KBM-7 (cell line): ENCODE data around the gene PCDHB5.
"Not testable (repeated sequence)": the region's sequence is repeated elsewhere in the genome, so short reads cannot be mapped to it uniquely, and the experiment has no call there.

ENCODE experiments used
- DNase-seq: peaks from one replicate; pipeline ENCODE4 v3.0.0-alpha.2; 2015
- in situ Hi-C: fragments of 300-500 bp; cut with MboI; formaldehyde crosslinking; loops from 2 replicates; pipeline ENCODE4 v1.14.3; 2020; ENCODE audit warnings: low sequenced_read_pairs, low pct_unique_long_range_greater_than_20kb, mixed read lengths

PCDHB5 gene

GRCh38 chr5:141135030-141135717 lies at the start of gene PCDHB5:
Gene PCDHB5 (plus strand): TSS chr5:141135206. CDS start chr5:141135435, 229 bp downstream.
- in situ Hi-C loops: no loop called here
- peak; percentile 76 for DNase-seq

- in situ Hi-C loops: no loop called here
Measured at GRCh38 chr5:141094481-141095262, 40.3 kb upstream of the PCDHB5 start, which contains the start of gene PCDHB2. Gene PCDHB2 (plus strand): TSS chr5:141094615. CDS start chr5:141094791, 176 bp downstream.

GRCh38 chr5:141095263-141095641 lies 39.8 kb upstream of the PCDHB5 start:
- no peak for DNase-seq
- in situ Hi-C loops: no loop called here

More at GRCh38 chr5:141094481-141095262, 40.3 kb upstream of the PCDHB5 start, which contains the start of gene PCDHB2:
- no peak for DNase-seq

- DNase-seq, in situ Hi-C loops: not testable (repeated sequence)
Measured at GRCh38 chr5:141096181-141096580, 38.8 kb upstream of the PCDHB5 start.

GRCh38 chr5:141096586-141096985 lies 38.4 kb upstream of the PCDHB5 start:
- not testable (repeated sequence) for DNase-seq

GRCh38 chr5:141100243-141100805 lies 34.7 kb upstream of the PCDHB5 start, which contains the start of gene PCDHB3:
Gene PCDHB3 (plus strand): TSS chr5:141100473. CDS start chr5:141100650, 177 bp downstream.
- DNase-seq: peak; percentile 53

More at GRCh38 chr5:141096586-141096985, 38.4 kb upstream of the PCDHB5 start:
- in situ Hi-C loops: not testable (repeated sequence)

GRCh38 chr5:141101059-141101458 lies 33.9 kb upstream of the PCDHB5 start:
- in situ Hi-C loops: no loop called here
- DNase-seq: no peak

More at GRCh38 chr5:141100243-141100805, 34.7 kb upstream of the PCDHB5 start, which contains the start of gene PCDHB3:
- in situ Hi-C loops: no loop called here

GRCh38 chr5:141102070-141102469 lies 32.9 kb upstream of the PCDHB5 start:
- DNase-seq, in situ Hi-C loops: not testable (repeated sequence)

- in situ Hi-C loops, DNase-seq: not testable (repeated sequence)
Measured at GRCh38 chr5:141102471-141102870, 32.5 kb upstream of the PCDHB5 start.

GRCh38 chr5:141105350-141105749 lies 29.7 kb upstream of the PCDHB5 start:
- no peak for DNase-seq
- in situ Hi-C loops: no loop called here

- in situ Hi-C loops: no loop called here
- DNase-seq: no peak
Measured at GRCh38 chr5:141119250-141119649, 15.8 kb upstream of the PCDHB5 start.

GRCh38 chr5:141121563-141121962 lies 13.4 kb upstream of the PCDHB5 start, which contains the start of gene PCDHB4:
Gene PCDHB4 (plus strand): TSS chr5:141121818. CDS start chr5:141121999, 181 bp downstream.
- in situ Hi-C loops: no loop called here
- no peak for DNase-seq

GRCh38 chr5:141121985-141122384 lies 13.0 kb upstream of the PCDHB5 start:
- no peak for DNase-seq
- in situ Hi-C loops: no loop called here

- in situ Hi-C loops, DNase-seq: not testable (repeated sequence)
Measured at GRCh38 chr5:141123396-141124135, 11.4 kb upstream of the PCDHB5 start.

GRCh38 chr5:141127305-141127704 lies 7.7 kb upstream of the PCDHB5 start:
- in situ Hi-C loops: no loop called here
- no peak for DNase-seq

- in situ Hi-C loops: no loop called here
- DNase-seq: no peak
Measured at GRCh38 chr5:141135718-141136266, 786 bp downstream of the PCDHB5 start.

- DNase-seq, in situ Hi-C loops: not testable (repeated sequence)
Measured at GRCh38 chr5:141137346-141137745, 2.3 kb downstream of the PCDHB5 start.

GRCh38 chr5:141149812-141150211 lies 14.8 kb downstream of the PCDHB5 start, which contains the start of gene PCDHB6:
Gene PCDHB6 (plus strand): TSS chr5:141150057. CDS start chr5:141150258, 201 bp downstream.
- in situ Hi-C loops: no loop called here
- DNase-seq: peak; percentile 22
